Endometrial microvascular endothelial cells (primary cell): ENCODE results near the gene GLIS1. TPM values are rescaled to one million over a fixed set of nuclear protein-coding genes. Genes with fewer than 3 reads are reported as not detected.

Source experiments
- in situ Hi-C: cut with HindIII; loops from 2 replicates; pipeline ENCODE4 v1.10.0; 2017; ENCODE audit warnings: low sequenced_read_pairs, low pct_unique_long_range_greater_than_20kb; ENCODE audit errors: inconsistent ontology term
- total RNA-seq: library from RNA; depleted of rRNA; stranded (reverse); fragments of >200 nt; gene quantifications from one replicate; pipeline ENCODE4 v1.2.3, GENCODE V29; 2015; ENCODE audit errors: inconsistent ontology term

Gene GLIS1
- total RNA-seq, 1 donor from 2014 or later: not detected

DNA sequence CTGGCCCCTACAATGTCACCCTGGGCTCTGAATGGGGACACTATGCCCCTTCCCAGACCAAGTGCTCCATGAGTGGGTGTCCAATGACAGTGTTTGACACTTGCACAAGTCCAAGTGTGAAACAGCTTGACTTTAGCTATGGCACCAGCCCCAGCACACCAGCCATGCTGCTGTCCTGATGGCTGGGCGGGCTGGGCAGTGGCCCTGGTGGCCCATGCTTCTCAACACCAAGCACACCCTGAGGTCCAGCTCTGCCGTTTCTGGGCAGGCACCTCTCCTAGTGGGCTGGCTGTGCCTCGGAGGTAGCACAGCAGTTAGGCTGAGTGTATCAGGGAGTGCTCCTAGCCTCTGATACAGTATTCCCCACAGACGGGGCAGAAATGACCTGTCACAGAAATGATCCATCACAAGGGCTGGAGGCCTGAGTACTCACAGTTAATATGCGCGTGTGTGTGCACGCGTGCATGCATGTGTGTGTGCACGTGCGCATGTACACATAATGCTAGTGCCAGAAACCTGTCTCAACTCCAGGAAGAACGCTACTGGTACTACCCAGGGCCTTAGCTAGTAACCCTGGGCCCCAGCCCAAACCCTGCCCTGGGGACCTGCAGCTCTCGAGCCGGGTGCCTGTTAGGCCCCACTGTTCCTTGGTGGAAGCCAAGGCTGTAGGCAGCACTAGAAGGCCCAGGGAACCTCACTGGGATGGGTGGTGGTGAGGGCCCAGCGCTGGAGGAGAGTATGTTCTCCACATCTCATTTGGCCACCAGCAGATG lies 145.8 kb downstream of the GLIS1 start:
- in situ Hi-C loops: no loop called here

- in situ Hi-C loops: no loop called here
Observed at GRCh38 chr1:53592521-53592982, 146.4 kb downstream of the GLIS1 start.

DNA sequence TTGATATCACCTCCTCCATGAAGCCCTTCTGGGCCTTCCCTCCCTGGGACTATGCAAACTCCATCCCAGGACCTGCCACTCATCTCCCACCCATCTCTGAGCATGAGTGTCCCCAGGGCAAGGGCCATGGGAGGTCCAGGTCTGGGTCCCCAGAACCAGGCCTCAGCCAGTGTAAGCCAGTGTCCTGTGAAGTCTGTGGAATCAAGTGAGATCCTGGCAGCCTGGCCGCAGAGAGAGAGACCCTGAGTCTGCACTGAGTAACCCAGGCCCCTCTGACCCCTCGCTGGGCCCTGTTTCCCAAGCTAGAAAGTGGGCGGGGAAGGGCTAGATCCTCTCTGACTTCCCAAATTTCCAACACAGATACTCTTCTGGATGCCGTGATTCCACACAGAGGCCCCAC lies 147.0 kb downstream of the GLIS1 start:
- in situ Hi-C loops: no loop called here

GRCh38 chr1:53590531-53591515 lies 148.1 kb downstream of the GLIS1 start:
- in situ Hi-C loops: no loop called here

GRCh38 chr1:53590104-53590503 lies 148.9 kb downstream of the GLIS1 start:
- in situ Hi-C loops: no loop called here

DNA sequence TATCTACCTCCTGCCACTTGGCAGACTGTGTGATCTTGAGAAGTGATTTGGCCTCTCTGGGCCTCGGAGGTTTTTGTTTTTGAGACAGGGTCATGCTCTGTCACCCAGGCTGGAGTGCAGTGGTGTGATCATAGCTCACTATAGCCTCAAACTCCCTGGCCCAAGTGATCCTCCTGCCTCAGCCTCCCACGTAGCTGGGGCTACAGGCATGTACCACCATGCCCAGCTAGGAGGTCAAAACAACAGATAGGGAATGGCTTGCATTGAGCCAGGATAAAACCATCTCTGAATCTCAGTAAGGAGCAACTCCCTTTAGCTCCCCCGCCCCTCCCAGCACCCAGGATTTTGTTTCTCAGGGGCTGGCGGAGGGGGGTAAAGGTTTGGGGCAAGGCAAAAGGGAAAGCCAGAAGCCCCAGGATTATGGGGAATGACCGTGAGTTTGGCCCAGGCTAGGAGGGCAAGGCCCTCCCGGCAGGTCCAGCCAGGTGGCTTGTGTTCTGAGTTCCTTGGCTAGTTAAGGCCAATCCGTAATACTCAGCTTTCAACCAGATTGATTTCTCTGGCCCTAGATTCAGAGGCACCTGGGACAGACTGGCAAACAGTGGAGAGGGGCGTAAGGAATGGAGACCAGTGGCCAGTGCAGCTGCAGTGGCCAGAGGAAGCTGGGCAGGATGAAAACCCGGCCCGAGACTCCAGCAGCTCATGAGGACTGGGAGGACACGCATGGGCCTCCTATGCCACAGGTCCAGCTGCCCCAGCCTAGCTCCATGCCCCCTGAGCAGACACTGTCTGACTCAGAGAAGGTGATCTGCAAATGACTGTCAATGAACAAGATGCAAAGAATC lies 149.7 kb downstream of the GLIS1 start:
- in situ Hi-C loops: no loop called here

- in situ Hi-C loops: no loop called here
Observed at GRCh38 chr1:53588053-53588779, 150.7 kb downstream of the GLIS1 start.

GRCh38 chr1:53587252-53587988 lies 151.5 kb downstream of the GLIS1 start:
- in situ Hi-C loops: no loop called here

DNA sequence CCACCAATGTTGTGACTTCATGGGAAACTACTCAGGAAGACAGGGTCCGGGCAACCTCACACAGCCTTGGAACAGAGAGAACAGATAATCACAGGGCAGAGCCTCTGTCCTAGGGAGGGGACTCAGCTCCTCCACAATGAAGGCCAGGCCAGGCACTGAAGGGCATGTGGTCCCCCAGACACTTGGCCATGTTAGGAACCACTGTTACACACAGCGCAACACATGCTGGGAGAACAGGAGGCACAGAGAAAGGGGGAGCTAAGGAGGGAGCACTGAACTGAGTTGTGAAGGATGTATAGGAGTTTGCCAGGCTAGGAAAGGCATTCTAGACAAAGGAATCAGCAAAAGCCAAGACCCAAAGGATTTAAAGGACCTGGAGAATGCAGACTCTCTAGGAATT lies 152.2 kb downstream of the GLIS1 start:
- in situ Hi-C loops: no loop called here

- in situ Hi-C loops: no loop called here
Observed at GRCh38 chr1:53585565-53585964, 153.4 kb downstream of the GLIS1 start.

DNA sequence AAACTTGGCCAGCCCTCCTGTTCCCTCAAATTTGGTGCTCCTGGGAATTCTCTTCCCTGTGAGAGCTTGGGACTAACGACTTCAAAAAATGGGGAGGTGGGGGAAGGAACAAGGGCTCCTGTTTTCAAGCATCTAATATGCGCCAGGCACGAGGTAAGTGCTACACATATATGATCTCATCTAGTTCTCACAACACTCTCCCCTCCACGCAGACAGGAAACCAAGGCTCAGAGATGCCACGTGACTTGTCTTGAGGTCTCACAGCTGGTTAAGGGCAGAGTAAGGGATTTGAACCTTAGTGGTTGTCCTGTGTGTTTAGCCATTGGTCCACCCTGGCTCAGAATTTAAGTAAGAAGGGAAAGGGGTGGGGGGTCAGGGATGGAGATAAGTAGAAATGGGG lies 153.8 kb downstream of the GLIS1 start:
- in situ Hi-C loops: no loop called here

GRCh38 chr1:53584777-53585107 lies 154.2 kb downstream of the GLIS1 start:
- in situ Hi-C loops: no loop called here

- in situ Hi-C loops: no loop called here
Observed at GRCh38 chr1:53583868-53584776, 154.8 kb downstream of the GLIS1 start.

DNA sequence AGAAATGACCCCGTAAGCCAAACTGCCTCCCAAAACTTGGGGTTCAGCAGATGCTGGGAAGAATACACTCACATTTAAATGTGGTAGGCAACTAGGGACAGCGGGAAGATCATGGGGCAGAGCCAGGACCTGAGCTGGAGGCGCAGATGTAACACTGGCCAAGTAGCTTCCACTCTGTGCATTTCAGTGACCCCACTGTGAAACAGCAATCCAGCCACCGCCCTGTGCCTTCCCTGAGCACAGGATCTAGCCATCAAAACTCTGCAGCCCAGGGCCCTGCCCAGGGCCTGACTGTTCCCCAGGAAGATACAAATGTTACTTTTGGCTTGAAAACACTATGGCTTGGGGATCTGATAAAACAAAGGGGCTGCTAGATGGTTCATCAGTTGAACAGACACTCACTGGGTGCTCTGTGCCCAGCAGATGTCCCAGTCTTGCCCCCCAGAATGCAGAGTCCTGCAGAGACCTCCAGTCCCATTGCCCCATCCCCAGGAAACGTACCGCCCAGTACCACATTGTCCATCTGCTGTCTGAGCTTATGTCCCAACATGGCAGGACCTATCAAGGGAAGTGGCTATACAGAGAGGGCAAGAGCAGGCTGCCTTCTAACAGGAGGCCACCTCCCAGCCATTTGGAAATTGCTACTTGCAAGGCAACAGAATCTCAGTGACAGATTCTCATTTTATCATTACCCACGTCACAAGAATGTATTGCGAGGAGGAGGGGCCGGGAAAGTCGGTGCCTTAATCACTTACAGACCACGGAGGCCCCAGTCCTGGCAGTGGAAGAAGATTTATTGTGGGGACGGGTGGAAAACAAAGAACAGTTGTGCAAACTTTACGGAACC lies 155.7 kb downstream of the GLIS1 start:
- in situ Hi-C loops: no loop called here

DNA sequence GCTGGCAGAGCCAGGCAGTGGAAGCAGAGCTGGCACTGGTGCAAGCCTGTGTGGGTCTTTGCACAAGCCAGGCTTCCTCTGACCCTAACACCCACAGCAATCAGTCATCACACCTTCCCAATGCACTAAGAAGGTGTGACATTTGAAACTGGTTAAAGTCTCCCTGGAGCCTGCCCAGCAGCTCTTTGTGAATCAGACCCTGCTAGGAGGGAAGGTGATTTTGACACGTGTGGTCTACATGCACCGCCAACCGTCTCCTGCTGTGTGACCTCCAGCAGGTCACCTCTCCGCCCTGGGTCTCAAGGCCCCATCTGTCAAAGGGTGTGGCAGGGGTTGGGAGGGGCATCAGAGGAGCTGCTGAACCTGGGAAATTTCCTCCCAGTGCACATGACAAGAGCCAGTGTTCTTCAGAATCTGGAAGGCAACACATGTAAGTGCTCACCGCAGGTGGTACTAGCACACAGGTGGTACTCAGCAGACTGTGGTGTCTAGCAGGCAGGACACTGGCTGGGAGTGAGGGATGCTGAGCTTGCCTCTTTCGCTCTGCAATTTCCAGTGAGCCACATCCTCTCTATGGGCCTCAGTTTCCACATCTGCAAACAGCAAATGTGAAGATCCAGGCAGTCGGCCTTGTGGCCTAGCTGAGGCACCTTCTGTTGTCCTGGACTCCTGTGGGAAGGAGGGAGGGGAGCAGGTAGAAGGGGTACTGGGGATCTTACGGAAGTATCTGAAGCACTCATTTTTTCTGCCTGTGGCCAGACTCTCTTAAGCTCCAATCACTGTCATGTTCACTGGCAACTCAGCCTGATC lies 156.5 kb downstream of the GLIS1 start:
- in situ Hi-C loops: no loop called here
